K562 (cell line): ENCODE data around the gene FAM3C. TPM values are rescaled to one million over a fixed set of nuclear protein-coding genes. Genes with fewer than 3 reads are reported as not detected.

ENCODE experiments used
- C11orf30 ChIP-seq: fragments of 450-650 bp; IDR thresholded peaks from 2 replicates; pipeline ENCODE4 v1.6.1; 2016; ENCODE audit warnings: low read depth, mild to moderate bottlenecking
- CREB1 ChIP-seq, 2 experiments: sonication (generic) in 1 of 2; formaldehyde crosslinking in 1 of 2; IDR thresholded peaks; 2 replicates each; pipeline versions ENCODE4 v1.6.1 to v1.8.0; 2012 to 2022; ENCODE audit warnings: inconsistent platforms in 1 of 2, mild to moderate bottlenecking in 1 of 2, missing genetic modification reagents in 1 of 2, moderate library complexity in 1 of 2
- CREM ChIP-seq: IDR thresholded peaks from 2 replicates; pipeline ENCODE4 v1.6.1; 2014; ENCODE audit warnings: antibody characterized with exemption, low read depth
- E2F5 ChIP-seq: sonication (generic); formaldehyde crosslinking; IDR thresholded peaks from 2 replicates; pipeline ENCODE4 v1.8.0; 2022; ENCODE audit warnings: mild to moderate bottlenecking, missing genetic modification reagents
- FOXM1 ChIP-seq, 2 experiments: fragments of 450-650 bp in 1 of 2; sonication (generic) in 1 of 2; formaldehyde crosslinking in 1 of 2; IDR thresholded peaks; 2 replicates each; pipeline versions ENCODE4 v1.6.1 to v1.9.0; 2017 to 2022; ENCODE audit warnings: low read depth in 2 of 2, mild to moderate bottlenecking in 2 of 2, missing genetic modification reagents in 1 of 2, moderate library complexity in 1 of 2
- HMG20B ChIP-seq: fragments of 250-450 bp; sonication (Bioruptor Pico); IDR thresholded peaks from 2 replicates; pipeline ENCODE4 v1.5.0; 2021; ENCODE audit warnings: mild to moderate bottlenecking
- MEF2D ChIP-seq: conservative IDR thresholded peaks from 2 replicates; pipeline ENCODE4 v1.6.1; 2016; ENCODE audit warnings: low read depth, missing genetic modification characterization, missing compliant biosample characterization
- MLLT1 ChIP-seq, 2 experiments: fragments of 450-650 bp; IDR thresholded peaks; 2 replicates each; pipeline ENCODE4 v1.6.1; 2016
- MTA1 ChIP-seq: fragments of 450-650 bp; IDR thresholded peaks from 2 replicates; pipeline ENCODE4 v1.6.1; 2017; ENCODE audit warnings: borderline replicate concordance
- SMC3 ChIP-seq: conservative IDR thresholded peaks from 2 replicates; pipeline ENCODE4 v1.6.1; 2011; ENCODE audit warnings: low read depth, low read length, improper control_type of control experiment; ENCODE audit not compliant: insufficient read depth
- TSC22D4 ChIP-seq: fragments of 450-650 bp; IDR thresholded peaks from 2 replicates; pipeline ENCODE4 v1.6.1; 2016; ENCODE audit warnings: missing genetic modification characterization, missing biosample characterization, control low read depth
- ZBTB40 ChIP-seq, 2 experiments: fragments of 450-650 bp in 1 of 2; sonication (generic) in 1 of 2; formaldehyde crosslinking in 1 of 2; IDR thresholded peaks; 2 replicates each; pipeline versions ENCODE4 v1.7.1 to v1.9.0; 2016 to 2022; ENCODE audit warnings: inconsistent platforms in 1 of 2, mild to moderate bottlenecking in 1 of 2, missing genetic modification reagents in 1 of 2
- ZKSCAN3 ChIP-seq: fragments of 250-450 bp; sonication (Bioruptor Pico); IDR thresholded peaks from 2 replicates; pipeline ENCODE4 v1.4.0; 2020
- ZNF77 ChIP-seq: fragments of 250-450 bp; sonication (Bioruptor Pico); IDR thresholded peaks from 2 replicates; pipeline ENCODE4 v1.5.0; 2020
- polyA plus RNA-seq, 8 experiments: library from polyadenylated mRNA; depleted of rRNA in 4 of 8; stranded (reverse) in 5 of 8; unstranded in 3 of 8; fragments of >200 nt; fragmentation: Nextera tagmentation in 2 of 8; fragmentation: Illumina TruSeq in 1 of 8; extraction: Ambion mirVana in 2 of 8; extraction: Trizol in 1 of 8; gene quantifications; 2 replicates each; pipeline versions ENCODE4 v1.2.1 to v1.2.3, GENCODE V29; 2011 to 2014; ENCODE audit warnings: inconsistent platforms in 1 of 8, missing spikeins in 1 of 8
- total RNA-seq, 7 experiments: library from RNA; depleted of rRNA in 6 of 7; stranded (reverse); fragments of >200 nt in 6 of 7; fragmentation: Illumina TruSeq in 2 of 7; extraction: Trizol in 2 of 7; gene quantifications; 2 replicates each; pipeline versions ENCODE4 v1.2.1 to v1.2.3, GENCODE V29; 2011 to 2021; ENCODE audit warnings: low replicate concordance in 1 of 7

FAM3C gene
- total and polyA plus RNA-seq, 9 of the 15 experiments (the other 6 are each of a cell fraction or from before 2014, with no cell fraction given) = 10.6 to 42.6 (median 30.0) TPM

GRCh38 chr7:121440857-121441503 is 44.9 kb upstream of the FAM3C start (continued):
- TF ChIP-seq CREB1 (IDR thresholded peaks at IDR 0.05) (peak; percentile 37; the same call in 1 of the 2 replicates), CREB1 (CRISPR knock-in tag; IDR thresholded peaks at IDR 0.05) (no peak), ZNF77 (CRISPR knock-in tag) (no peak), CREM (0 out of 2 replicates have a peak, but pooled peaks have one; percentile 18), SMC3 (no peak), MLLT1 (IDR thresholded peaks at IDR 0.05) (peak in 1 of 2 experiments; percentile 39; a peak in 1 of 4 replicates), MTA1 (no peak), HMG20B (CRISPR knock-in tag) (no peak), E2F5 (CRISPR knock-in tag) (no peak), C11orf30 (peak; percentile 16; the same call in 1 of the 2 replicates), FOXM1 (IDR thresholded peaks at IDR 0.05; ENCODE audit: low read depth) (peak; percentile 24; the same call in 1 of the 2 replicates), FOXM1 (CRISPR knock-in tag; IDR thresholded peaks at IDR 0.05; ENCODE audit: low read depth) (no peak), ZBTB40 (IDR thresholded peaks at IDR 0.05) (0 out of 2 replicates have a peak, but pooled peaks have one; percentile 41), ZBTB40 (CRISPR knock-in tag; IDR thresholded peaks at IDR 0.05) (no peak), ZKSCAN3 (CRISPR knock-in tag) (no peak), MEF2D (0 out of 2 replicates have a peak, but pooled peaks have one; percentile 27), TSC22D4 (no peak)
